Prostate gland (tissue), 2 donors: ENCODE data around the gene SMYD1.

Experiments
- CTCF ChIP-seq, 4 experiments: fragments of 200-600 bp in 2 of 4; fragments of 450-650 bp in 2 of 4; sonication (generic) in 2 of 4; IDR thresholded peaks; 1 replicate in 3 of 4; 2 replicates in 1 of 4; pipeline ENCODE4 v1.5.1; 2016 to 2019; ENCODE audit warnings: antibody characterized with exemption in 4 of 4, mild to moderate bottlenecking in 2 of 4, moderate library complexity in 2 of 4
- POLR2AphosphoS5 ChIP-seq: sonication (generic); formaldehyde crosslinking; IDR thresholded peaks from one replicate; pipeline ENCODE4 v1.6.1; 2017; ENCODE audit warnings: antibody characterized with exemption

- TF ChIP-seq CTCF (IDR thresholded peaks at IDR 0.05) (no peak), POLR2AphosphoS5 (no peak)
Measured at GRCh38 chr2:88066543-88066942, 1.1 kb upstream of the SMYD1 start.
